Measurements from ENCODE around the gene EXO1.
"Not testable (repeated sequence)": the region's sequence is repeated elsewhere in the genome, so short reads cannot be mapped to it uniquely, and the experiment has no call there.

EXO1 gene

DNA sequence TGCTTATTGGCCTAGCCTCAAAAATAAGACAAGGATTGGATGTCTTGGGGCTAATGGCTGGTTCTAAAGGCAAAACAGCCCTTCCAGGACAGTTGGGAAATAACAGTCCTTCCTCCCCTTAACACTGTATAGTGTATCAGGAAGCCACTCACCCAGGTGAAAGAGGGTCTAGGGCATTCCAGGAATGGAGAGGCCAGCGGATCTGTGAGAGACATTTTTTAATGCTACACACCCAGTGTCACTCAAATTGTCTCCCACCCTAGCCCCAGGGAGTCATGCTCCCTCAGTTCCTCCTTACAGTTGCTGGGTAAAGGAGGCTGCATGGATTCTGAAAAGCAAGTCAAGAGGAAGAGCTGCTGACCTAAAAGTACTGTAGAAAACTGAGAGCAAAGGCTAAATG is 24.1 kb upstream of the EXO1 start:
- TF ChIP-seq, protein P1, sequence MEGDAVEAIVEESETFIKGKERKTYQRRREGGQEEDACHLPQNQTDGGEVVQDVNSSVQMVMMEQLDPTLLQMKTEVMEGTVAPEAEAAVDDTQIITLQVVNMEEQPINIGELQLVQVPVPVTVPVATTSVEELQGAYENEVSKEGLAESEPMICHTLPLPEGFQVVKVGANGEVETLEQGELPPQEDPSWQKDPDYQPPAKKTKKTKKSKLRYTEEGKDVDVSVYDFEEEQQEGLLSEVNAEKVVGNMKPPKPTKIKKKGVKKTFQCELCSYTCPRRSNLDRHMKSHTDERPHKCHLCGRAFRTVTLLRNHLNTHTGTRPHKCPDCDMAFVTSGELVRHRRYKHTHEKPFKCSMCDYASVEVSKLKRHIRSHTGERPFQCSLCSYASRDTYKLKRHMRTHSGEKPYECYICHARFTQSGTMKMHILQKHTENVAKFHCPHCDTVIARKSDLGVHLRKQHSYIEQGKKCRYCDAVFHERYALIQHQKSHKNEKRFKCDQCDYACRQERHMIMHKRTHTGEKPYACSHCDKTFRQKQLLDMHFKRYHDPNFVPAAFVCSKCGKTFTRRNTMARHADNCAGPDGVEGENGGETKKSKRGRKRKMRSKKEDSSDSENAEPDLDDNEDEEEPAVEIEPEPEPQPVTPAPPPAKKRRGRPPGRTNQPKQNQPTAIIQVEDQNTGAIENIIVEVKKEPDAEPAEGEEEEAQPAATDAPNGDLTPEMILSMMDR (conservative IDR thresholded peaks at IDR 0.05), result no peak
- TF ChIP-seq ZFX (IDR thresholded peaks at IDR 0.05), result no peak
- H3K27ac ChIP-seq, result no peak overlapping the region

DNA sequence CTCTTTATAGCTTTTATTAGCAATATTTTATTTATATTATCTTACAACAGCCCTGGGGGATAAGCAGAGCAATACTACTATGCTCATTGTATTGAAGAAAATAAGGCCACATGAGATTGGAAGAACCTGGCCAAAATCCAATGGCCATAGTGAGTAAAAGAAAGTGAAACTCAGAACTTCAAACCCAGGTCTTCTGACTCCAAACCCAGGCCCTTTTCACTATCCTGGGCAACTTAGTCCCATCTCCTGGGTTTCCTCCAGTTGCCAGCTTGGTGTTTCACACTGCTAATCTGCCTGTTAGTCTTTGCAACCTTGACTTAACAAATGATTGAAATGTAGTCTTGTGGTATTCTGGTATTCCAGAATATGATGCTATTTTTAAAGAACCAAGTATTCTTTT is 22.4 kb upstream of the EXO1 start:
- no peak for TF ChIP-seq ZFX (IDR thresholded peaks at IDR 0.05)
- TF ChIP-seq, protein P1 (conservative IDR thresholded peaks at IDR 0.05), result no peak
- H3K27ac ChIP-seq, result no peak overlapping the region

DNA sequence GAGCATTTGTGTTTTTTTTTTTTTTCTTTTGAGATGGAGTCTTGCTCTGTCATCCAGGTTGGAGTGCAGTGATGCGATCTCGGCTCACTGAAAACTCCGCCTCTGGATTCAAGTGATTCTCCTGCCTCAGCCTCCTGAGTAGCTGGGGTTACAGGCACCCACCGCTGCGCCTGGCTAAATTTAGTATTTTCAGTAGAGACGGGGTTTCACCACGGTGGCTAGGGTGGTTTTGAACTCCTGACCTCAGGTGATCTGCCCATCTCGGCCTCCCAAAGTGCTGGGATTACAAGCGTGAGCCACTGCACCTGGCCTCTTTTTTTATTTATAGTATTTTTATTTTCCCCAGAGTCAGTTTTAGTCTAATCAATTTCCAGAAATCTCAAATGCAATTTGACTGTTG is 21.4 kb upstream of the EXO1 start:
- H3K27ac ChIP-seq, result not testable (repeated sequence)

DNA sequence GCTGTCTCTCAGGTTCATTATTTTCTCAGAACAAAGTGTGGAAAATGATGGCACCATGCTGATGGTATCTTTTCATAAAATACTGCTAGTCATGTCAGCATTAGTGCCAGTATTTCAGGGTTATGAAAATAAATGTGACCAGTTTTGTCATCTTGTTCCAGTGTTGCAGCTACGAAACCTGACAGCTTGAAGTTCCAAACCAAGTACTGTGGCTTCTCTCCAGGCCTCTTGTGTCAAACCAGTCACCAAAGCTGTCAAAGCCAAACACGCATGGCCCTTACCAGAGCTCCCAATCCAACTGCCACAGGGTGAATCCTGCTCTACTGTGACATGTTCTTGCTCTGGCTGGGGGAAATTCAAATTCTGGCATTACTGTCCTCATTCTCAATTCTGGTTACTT is 20.7 kb upstream of the EXO1 start:
- H3K27ac ChIP-seq, result no peak overlapping the region
- TF ChIP-seq, protein P1 (conservative IDR thresholded peaks at IDR 0.05), result no peak
- TF ChIP-seq ZFX (IDR thresholded peaks at IDR 0.05), result no peak

DNA sequence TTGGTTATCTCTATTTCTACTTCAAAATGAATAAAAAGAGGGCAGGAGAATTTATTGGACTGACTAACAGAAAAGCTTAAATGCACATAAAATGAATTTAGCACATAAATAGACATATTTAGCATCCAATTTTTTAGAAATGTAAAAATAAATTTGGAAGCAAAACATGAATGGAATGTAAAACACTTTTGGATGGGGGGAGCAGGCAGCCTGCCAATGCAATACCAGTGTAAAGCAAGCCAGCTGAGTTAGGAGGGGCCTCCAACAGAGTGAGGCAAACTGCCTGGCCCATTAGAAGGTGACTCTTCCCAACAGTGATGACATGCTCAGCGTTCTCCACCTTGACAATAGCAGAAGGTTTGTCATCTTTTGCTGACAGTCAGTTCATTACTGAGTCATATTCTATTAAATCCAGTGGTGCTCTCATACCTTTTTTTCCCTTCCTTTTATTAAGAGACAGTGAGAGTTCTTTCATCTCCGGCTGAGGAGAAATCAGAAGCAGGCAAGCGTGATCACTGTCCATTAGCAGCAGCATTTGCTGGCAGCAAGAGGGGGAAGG is 19.5 kb upstream of the EXO1 start:
- H3K27ac ChIP-seq, result no peak overlapping the region
- TF ChIP-seq ZFX (IDR thresholded peaks at IDR 0.05), result no peak
- TF ChIP-seq, protein P1 (conservative IDR thresholded peaks at IDR 0.05), result no peak

DNA sequence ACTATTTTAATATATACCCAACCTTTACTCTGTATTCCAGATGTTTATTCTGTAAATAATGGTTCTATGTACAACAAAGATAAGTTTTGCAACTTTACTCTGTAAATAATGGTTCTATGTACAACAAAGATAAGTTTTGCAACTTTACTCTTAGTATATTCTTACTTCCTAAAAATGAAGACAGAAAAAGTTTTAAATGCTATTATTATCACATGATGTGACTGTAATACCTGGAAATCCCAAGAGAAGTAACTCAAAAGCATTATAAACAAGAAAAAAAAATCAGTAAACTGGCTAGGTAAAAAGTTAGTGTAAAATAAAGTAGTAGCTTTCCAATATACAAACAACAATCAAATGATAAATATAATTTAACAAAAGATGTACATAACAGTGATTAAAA is 18.5 kb upstream of the EXO1 start:
- no peak for TF ChIP-seq ZFX (IDR thresholded peaks at IDR 0.05)
- TF ChIP-seq, protein P1 (conservative IDR thresholded peaks at IDR 0.05), result no peak
- H3K27ac ChIP-seq, result no peak overlapping the region

DNA sequence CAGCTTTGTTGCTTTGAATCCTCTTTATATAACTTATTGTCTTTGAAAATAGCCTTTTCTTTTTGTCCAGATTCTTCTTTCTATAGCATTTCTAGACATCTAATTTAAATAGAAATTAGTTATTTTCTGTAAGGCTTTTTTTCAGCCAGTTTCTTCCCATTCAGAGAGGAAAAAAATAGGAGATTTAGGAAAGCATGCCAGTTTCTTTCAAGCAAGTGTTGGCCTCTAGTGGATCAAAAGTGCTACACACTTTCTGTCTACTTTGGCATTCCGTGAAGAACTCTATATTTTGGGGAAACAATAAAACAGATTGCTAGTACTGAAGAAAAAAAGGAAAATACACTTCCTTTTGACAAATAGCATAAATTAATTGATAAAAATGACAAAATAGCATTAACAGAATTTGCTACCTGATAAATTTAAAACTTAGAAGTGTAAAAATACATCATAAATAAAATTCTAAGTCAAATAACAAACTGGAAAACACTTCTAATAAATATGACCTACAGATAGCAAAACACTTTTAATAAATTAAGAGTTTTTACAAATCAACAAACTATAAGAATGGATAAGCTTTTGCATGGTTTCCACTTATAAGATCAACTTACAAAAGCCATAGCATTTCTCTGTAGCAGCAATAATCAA is 13.1 kb upstream of the EXO1 start:
- no peak overlapping the region for H3K27ac ChIP-seq
- TF ChIP-seq, protein P1 (conservative IDR thresholded peaks at IDR 0.05), result peak; percentile 85
- no peak for TF ChIP-seq ZFX (IDR thresholded peaks at IDR 0.05)

DNA sequence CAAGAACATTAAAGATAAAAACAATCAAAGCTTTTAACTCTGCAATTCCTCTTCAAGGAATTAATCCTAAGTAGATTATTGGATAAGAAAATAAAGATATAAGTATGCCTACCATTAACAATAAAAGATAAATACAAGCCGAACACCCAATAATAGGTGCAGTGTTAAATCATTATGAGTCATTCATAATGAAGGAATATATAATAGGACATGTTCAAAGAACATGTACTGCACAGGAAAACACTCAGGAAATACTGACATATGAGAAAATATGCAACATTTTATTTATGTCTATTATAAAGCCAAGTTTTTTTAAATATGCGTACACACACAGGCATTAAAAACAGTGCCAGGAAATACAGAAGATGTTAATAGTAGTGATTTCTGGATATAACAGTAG is 11.1 kb upstream of the EXO1 start:
- no peak overlapping the region for H3K27ac ChIP-seq
- TF ChIP-seq ZFX (IDR thresholded peaks at IDR 0.05), result no peak
- TF ChIP-seq, protein P1 (conservative IDR thresholded peaks at IDR 0.05), result no peak
